ENCODE results near the gene MPG.

MPG gene

DNA sequence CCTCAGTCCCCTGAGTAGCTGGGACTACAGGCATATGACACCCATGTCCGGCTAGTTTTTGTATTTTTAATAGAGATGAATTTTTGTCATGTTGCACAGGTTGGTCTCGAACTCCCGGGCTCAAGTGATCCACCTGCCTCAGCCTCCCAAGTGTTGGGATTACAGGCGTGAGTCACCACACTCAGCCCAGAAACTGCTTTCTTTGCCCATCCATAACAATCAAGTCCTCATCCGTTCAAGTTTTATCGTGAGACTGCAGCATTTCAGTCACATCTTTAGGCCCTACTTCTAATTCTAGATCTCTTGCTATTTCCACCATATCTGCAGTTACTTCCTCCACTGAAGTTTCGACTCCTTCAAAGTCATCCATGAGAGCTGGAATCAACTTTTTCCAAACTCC, 54.1 kb downstream of the MPG start:
- H3K4me3 ChIP-seq (ENCODE audit: low read depth, low read length), result no peak overlapping the region
- no peak for TF ChIP-seq CTCF (IDR thresholded peaks at IDR 0.05; ENCODE audit: low read depth, low read length)

GRCh38 chr16:133716-134115, 55.7 kb downstream of the MPG start:
- no peak overlapping the region for H3K4me3 ChIP-seq (ENCODE audit: low read depth, low read length)
- no peak for TF ChIP-seq CTCF (IDR thresholded peaks at IDR 0.05; ENCODE audit: low read depth, low read length)

Measured in WI38 (cell line).